ENCODE results near the gene HTATSF1.

GRCh38 chrX:136488706-136489105 lies 8.7 kb upstream of the HTATSF1 start:
- TF ChIP-seq POLR2AphosphoS5 (IDR thresholded peaks at IDR 0.05) (no peak), CTCF (IDR thresholded peaks at IDR 0.05) (no peak), EP300 (IDR thresholded peaks at IDR 0.05; ENCODE audit: low read depth) (no peak), POLR2A (IDR thresholded peaks at IDR 0.05) (no peak)
